HEK293 (cell line): Measurements from ENCODE around the gene OBSCN.

Experiments
- MYNN ChIP-seq: fragments of 450-650 bp; formaldehyde crosslinking; IDR thresholded peaks from 2 replicates; pipeline ENCODE4 v1.5.1; 2016; ENCODE audit warnings: missing biosample characterization, missing genetic modification characterization, borderline replicate concordance
- ZEB2 ChIP-seq: fragments of 450-650 bp; formaldehyde crosslinking; IDR thresholded peaks from 2 replicates; pipeline ENCODE4 v1.5.1; 2016; ENCODE audit warnings: missing biosample characterization, missing genetic modification characterization
- ZFP41 ChIP-seq: fragments of 450-650 bp; formaldehyde crosslinking; IDR thresholded peaks from 2 replicates; pipeline ENCODE4 v1.5.1; 2016; ENCODE audit warnings: missing biosample characterization, missing genetic modification characterization, borderline replicate concordance
- TF ChIP-seq, protein P1 (sequence below): fragments of 450-650 bp; formaldehyde crosslinking; IDR thresholded peaks from 2 replicates; pipeline ENCODE4 v1.5.1; 2016; ENCODE audit warnings: missing biosample characterization, missing genetic modification characterization

DNA sequence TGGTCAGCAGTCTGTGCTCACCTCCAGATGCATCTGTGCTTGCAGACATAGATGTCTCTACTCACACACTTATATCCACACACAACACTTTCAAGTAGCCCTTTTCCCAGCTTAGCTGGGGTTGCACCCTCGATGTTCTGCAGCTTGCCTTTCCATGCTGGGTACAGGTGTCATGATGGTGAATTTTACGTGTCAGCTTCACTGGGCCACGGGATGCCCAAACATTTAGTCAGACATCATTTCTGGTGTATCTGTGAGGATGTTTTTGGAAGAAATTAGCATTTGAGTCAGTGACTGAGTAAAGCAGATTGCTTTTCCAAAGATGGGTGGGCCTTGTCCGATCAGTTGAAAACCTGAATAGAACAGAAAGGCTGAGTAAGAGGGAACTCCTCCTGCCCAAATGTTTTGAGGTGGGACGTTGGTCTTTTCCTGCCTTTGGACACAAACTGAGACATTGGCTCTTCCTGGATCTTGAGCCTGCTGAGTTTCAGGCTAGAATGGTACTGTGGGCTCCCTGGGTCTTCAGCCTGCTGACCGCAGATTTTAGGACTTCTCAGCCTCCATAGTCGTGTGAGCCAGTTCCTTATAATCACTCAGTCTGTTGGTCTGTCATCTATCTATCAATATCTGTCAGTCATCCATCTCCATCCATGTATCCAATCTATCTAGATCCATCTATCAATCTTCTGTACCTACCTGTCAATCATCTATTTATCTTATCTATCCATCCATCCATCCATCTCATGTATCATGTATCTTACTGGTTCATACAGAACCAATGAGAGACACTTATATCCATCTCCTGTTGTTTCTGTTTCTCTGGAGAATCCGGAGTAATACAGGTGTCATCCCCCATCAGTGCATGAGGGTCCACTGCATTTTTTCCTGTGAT is 12.7 kb upstream of the OBSCN start:
- TF ChIP-seq ZFP41 (tag by site-specific recombination): no peak
- TF ChIP-seq ZEB2: no peak
- TF ChIP-seq, protein P1, sequence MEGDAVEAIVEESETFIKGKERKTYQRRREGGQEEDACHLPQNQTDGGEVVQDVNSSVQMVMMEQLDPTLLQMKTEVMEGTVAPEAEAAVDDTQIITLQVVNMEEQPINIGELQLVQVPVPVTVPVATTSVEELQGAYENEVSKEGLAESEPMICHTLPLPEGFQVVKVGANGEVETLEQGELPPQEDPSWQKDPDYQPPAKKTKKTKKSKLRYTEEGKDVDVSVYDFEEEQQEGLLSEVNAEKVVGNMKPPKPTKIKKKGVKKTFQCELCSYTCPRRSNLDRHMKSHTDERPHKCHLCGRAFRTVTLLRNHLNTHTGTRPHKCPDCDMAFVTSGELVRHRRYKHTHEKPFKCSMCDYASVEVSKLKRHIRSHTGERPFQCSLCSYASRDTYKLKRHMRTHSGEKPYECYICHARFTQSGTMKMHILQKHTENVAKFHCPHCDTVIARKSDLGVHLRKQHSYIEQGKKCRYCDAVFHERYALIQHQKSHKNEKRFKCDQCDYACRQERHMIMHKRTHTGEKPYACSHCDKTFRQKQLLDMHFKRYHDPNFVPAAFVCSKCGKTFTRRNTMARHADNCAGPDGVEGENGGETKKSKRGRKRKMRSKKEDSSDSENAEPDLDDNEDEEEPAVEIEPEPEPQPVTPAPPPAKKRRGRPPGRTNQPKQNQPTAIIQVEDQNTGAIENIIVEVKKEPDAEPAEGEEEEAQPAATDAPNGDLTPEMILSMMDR (tag by site-specific recombination): no peak
- no peak for TF ChIP-seq MYNN
